WI38 (cell line): Measurements from ENCODE around the gene CD180.

Source experiments
- H3K4me3 ChIP-seq: 2 replicates; pipeline ENCODE4 v1.5.1; 2011; ENCODE audit warnings: low read depth, mild to moderate bottlenecking, control low read depth, low read length
- CTCF ChIP-seq: IDR thresholded peaks from 2 replicates; pipeline ENCODE4 v1.5.1; 2012; ENCODE audit warnings: low read depth, mild to moderate bottlenecking, control low read depth, low read length

CD180 gene

DNA sequence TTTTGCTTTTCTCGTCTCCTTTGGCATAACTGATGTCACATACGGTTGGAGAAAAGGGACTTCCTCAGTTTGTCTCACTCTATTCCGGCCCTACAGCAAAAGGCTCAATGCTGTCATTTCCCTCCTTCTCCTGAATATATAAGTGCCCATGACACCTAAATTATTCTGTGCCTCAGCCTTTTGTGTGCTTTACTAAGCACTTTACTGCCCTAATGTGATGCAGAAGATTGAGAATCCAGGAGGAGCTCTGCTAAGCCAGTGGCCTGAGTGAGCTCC, 7.6 kb downstream of the CD180 start:
- no peak overlapping the region for H3K4me3 ChIP-seq
- TF ChIP-seq CTCF = no peak

GRCh38 chr5:67188274-67189078, 8.1 kb downstream of the CD180 start:
- no peak for TF ChIP-seq CTCF
- no peak overlapping the region for H3K4me3 ChIP-seq

GRCh38 chr5:67187006-67187715, 9.4 kb downstream of the CD180 start:
- H3K4me3 ChIP-seq = no peak overlapping the region
- TF ChIP-seq CTCF = no peak

- TF ChIP-seq CTCF = no peak
- H3K4me3 ChIP-seq = no peak overlapping the region
These were observed 12.7 kb downstream of the CD180 start for GRCh38 chr5:67183859-67184258.

- TF ChIP-seq CTCF = no peak
- no peak overlapping the region for H3K4me3 ChIP-seq
These were observed 14.3 kb downstream of the CD180 start for GRCh38 chr5:67182301-67182790.

DNA sequence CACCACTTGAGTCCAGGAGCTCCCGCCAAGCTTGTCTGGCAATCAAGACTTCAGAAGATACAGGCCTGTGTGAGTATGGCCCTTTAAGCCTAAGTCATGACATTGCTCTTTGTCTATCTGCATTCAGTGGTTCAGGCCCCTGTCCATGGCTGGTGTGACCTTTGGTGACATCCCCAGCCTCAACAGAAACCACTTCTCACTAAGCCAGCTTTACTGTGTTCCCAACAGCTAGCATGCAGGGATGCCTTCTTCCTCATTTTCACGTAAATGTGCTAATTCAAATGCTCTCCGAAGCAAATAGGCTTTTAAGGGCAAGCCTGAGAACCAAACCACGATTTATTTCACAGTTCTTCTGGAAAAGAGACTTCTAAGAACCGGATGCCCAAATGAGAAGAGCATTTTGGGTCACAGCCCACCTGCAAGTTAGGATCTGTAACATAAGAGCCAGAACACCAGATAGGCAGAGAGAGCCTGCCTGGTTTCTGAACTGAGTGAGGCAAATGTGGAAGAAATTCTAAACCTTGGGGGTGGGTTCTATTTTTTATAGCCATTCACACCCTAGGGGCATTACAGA, 14.9 kb downstream of the CD180 start:
- no peak overlapping the region for H3K4me3 ChIP-seq
- no peak for TF ChIP-seq CTCF
